ENCODE data around the gene DPP6.

DNA sequence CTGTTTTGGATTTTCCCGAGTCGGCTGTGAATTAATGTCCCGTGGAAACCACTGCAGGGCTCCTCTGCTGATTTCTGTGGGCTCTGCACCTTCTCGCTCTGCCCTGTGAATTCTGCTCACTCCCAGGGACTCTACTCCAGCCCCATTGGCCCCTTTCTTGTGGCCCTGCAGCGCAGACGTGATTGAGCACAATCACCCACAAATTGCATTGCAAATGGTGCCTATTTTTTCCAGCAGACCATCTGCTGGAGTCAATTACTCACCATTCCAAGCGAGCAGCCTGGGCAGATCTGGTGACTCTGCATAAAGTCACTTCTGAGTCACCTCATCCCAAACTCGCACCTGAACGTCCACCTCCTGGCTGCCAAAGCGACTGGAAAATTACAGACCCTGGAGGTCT lies 714.9 kb downstream of the DPP6 start:
- TF ChIP-seq, protein P1, sequence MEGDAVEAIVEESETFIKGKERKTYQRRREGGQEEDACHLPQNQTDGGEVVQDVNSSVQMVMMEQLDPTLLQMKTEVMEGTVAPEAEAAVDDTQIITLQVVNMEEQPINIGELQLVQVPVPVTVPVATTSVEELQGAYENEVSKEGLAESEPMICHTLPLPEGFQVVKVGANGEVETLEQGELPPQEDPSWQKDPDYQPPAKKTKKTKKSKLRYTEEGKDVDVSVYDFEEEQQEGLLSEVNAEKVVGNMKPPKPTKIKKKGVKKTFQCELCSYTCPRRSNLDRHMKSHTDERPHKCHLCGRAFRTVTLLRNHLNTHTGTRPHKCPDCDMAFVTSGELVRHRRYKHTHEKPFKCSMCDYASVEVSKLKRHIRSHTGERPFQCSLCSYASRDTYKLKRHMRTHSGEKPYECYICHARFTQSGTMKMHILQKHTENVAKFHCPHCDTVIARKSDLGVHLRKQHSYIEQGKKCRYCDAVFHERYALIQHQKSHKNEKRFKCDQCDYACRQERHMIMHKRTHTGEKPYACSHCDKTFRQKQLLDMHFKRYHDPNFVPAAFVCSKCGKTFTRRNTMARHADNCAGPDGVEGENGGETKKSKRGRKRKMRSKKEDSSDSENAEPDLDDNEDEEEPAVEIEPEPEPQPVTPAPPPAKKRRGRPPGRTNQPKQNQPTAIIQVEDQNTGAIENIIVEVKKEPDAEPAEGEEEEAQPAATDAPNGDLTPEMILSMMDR (conservative IDR thresholded peaks at IDR 0.05) = no peak
- no peak for TF ChIP-seq EZH2 (IDR thresholded peaks at IDR 0.05; ENCODE audit: low read depth)
